Liver (tissue), 3 donors: ENCODE measurements around the gene PTPN4.

Experiments used
- HNF4A ChIP-seq, 2 donors: conservative IDR thresholded peaks; 2 replicates each; pipeline ENCODE4 v1.6.1; 2016; ENCODE audit warnings: antibody characterized with exemption in 2 of 2, mild to moderate bottlenecking in 2 of 2
- JUND ChIP-seq, 2 donors: IDR thresholded peaks; 2 replicates each; pipeline ENCODE4 v1.6.1; 2016; ENCODE audit warnings: antibody characterized with exemption in 2 of 2
- TAF1 ChIP-seq: conservative IDR thresholded peaks from 2 replicates; pipeline ENCODE4 v1.6.1; 2016; ENCODE audit warnings: antibody characterized with exemption, mild to moderate bottlenecking
- TF ChIP-seq, protein P1 (sequence below): IDR thresholded peaks from 2 replicates; pipeline ENCODE4 v1.6.1; 2016; ENCODE audit warnings: antibody characterized with exemption, mild to moderate bottlenecking
- TF ChIP-seq, protein P2 (sequence below): fragments of 150-350 bp; IDR thresholded peaks from 2 replicates; pipeline ENCODE4 v1.5.1; 2017; ENCODE audit warnings: improper control_type of control experiment, low read depth, low read length; ENCODE audit not compliant: missing input control
- TF ChIP-seq, protein P3 (sequence below): IDR thresholded peaks from 2 replicates; pipeline ENCODE4 v1.6.1; 2016; ENCODE audit warnings: antibody characterized with exemption
- donor health status: healthy.
- donor health status: healthy.

DNA sequence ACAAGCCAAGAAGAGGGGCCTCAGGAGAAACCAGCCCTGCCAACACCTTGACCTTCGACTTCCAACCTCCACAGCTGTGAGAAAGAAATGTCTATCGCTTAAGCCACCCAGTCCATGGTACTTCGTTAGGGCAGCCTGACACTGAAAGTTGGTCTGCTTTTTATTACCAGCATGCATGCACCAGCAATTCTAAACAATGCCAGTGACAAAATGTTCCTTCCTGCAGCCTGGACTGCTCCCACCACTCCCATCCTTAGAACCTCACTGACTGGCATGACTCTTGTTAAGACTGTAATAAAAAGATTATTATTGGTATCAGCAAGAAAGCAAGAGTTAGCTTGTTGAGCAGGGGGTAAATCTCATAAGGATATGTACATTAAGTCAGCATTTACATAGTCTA is 47.2 kb upstream of the PTPN4 start:
- TF ChIP-seq, protein P1, sequence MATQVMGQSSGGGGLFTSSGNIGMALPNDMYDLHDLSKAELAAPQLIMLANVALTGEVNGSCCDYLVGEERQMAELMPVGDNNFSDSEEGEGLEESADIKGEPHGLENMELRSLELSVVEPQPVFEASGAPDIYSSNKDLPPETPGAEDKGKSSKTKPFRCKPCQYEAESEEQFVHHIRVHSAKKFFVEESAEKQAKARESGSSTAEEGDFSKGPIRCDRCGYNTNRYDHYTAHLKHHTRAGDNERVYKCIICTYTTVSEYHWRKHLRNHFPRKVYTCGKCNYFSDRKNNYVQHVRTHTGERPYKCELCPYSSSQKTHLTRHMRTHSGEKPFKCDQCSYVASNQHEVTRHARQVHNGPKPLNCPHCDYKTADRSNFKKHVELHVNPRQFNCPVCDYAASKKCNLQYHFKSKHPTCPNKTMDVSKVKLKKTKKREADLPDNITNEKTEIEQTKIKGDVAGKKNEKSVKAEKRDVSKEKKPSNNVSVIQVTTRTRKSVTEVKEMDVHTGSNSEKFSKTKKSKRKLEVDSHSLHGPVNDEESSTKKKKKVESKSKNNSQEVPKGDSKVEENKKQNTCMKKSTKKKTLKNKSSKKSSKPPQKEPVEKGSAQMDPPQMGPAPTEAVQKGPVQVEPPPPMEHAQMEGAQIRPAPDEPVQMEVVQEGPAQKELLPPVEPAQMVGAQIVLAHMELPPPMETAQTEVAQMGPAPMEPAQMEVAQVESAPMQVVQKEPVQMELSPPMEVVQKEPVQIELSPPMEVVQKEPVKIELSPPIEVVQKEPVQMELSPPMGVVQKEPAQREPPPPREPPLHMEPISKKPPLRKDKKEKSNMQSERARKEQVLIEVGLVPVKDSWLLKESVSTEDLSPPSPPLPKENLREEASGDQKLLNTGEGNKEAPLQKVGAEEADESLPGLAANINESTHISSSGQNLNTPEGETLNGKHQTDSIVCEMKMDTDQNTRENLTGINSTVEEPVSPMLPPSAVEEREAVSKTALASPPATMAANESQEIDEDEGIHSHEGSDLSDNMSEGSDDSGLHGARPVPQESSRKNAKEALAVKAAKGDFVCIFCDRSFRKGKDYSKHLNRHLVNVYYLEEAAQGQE, result no peak
- TF ChIP-seq, protein P2, sequence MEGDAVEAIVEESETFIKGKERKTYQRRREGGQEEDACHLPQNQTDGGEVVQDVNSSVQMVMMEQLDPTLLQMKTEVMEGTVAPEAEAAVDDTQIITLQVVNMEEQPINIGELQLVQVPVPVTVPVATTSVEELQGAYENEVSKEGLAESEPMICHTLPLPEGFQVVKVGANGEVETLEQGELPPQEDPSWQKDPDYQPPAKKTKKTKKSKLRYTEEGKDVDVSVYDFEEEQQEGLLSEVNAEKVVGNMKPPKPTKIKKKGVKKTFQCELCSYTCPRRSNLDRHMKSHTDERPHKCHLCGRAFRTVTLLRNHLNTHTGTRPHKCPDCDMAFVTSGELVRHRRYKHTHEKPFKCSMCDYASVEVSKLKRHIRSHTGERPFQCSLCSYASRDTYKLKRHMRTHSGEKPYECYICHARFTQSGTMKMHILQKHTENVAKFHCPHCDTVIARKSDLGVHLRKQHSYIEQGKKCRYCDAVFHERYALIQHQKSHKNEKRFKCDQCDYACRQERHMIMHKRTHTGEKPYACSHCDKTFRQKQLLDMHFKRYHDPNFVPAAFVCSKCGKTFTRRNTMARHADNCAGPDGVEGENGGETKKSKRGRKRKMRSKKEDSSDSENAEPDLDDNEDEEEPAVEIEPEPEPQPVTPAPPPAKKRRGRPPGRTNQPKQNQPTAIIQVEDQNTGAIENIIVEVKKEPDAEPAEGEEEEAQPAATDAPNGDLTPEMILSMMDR, result no peak
- TF ChIP-seq TAF1 (no peak), HNF4A (conservative IDR thresholded peaks at IDR 0.05) (no peak), JUND (IDR thresholded peaks at IDR 0.05) (no peak)
- TF ChIP-seq, protein P3, sequence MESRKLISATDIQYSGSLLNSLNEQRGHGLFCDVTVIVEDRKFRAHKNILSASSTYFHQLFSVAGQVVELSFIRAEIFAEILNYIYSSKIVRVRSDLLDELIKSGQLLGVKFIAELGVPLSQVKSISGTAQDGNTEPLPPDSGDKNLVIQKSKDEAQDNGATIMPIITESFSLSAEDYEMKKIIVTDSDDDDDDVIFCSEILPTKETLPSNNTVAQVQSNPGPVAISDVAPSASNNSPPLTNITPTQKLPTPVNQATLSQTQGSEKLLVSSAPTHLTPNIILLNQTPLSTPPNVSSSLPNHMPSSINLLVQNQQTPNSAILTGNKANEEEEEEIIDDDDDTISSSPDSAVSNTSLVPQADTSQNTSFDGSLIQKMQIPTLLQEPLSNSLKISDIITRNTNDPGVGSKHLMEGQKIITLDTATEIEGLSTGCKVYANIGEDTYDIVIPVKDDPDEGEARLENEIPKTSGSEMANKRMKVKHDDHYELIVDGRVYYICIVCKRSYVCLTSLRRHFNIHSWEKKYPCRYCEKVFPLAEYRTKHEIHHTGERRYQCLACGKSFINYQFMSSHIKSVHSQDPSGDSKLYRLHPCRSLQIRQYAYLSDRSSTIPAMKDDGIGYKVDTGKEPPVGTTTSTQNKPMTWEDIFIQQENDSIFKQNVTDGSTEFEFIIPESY, result no peak
